ENCODE results near the gene TPP1.
A peak's percentile ranks its signal among the peaks of the same experiment; 100 is the strongest.

The TPP1 gene

GRCh38 chr11:6586434-6587359, 32.5 kb downstream of the TPP1 start:
- no peak for DNase-seq (ENCODE audit: extremely low read depth, low read depth)
- TF ChIP-seq CTCF (IDR thresholded peaks at IDR 0.05; ENCODE audit: low read depth, low read length) = no peak

GRCh38 chr11:6584528-6584927, 34.7 kb downstream of the TPP1 start:
- no peak for TF ChIP-seq CTCF (IDR thresholded peaks at IDR 0.05; ENCODE audit: low read depth, low read length)
- no peak for DNase-seq (ENCODE audit: extremely low read depth, low read depth)

GRCh38 chr11:6583584-6583983, 35.6 kb downstream of the TPP1 start:
- no peak for DNase-seq (ENCODE audit: extremely low read depth, low read depth)
- no peak for TF ChIP-seq CTCF (IDR thresholded peaks at IDR 0.05; ENCODE audit: low read depth, low read length)

- no peak for DNase-seq (ENCODE audit: extremely low read depth, low read depth)
- no peak for TF ChIP-seq CTCF (IDR thresholded peaks at IDR 0.05; ENCODE audit: low read depth, low read length)
Measured at GRCh38 chr11:6579681-6580080, 39.5 kb downstream of the TPP1 start.

- TF ChIP-seq CTCF (IDR thresholded peaks at IDR 0.05; ENCODE audit: low read depth, low read length) = no peak
- no peak for DNase-seq (ENCODE audit: extremely low read depth, low read depth)
Measured at GRCh38 chr11:6578134-6578533, 41.1 kb downstream of the TPP1 start.

- TF ChIP-seq CTCF (IDR thresholded peaks at IDR 0.05; ENCODE audit: low read depth, low read length) = peak; percentile 14
- DNase-seq (ENCODE audit: extremely low read depth, low read depth) = peak; percentile 52
Measured at GRCh38 chr11:6576471-6577373, 42.5 kb downstream of the TPP1 start.
